Stimulated activated CD4-positive, alpha-beta T cell treated with anti-CD3 and anti-CD28 coated beads, Interleukin-12 subunit alpha, Interleukin-12 subunit beta, amount 100 ng/mL, for 4 hours (primary cell): ENCODE measurements around the gene CTLA4.
A peak's percentile ranks its signal among the peaks of the same experiment; 100 is the strongest.

ENCODE experiments used
- DNase-seq: peaks from one replicate; pipeline ENCODE4 v3.0.0-alpha.2; 2020

The CTLA4 gene

GRCh38 chr2:203867561-203868200 is at the start of gene CTLA4:
Gene CTLA4 (plus strand): TSS chr2:203867771. CDS start chr2:203867943, 172 bp downstream.
- no peak for DNase-seq

GRCh38 chr2:203818656-203819055 is 48.9 kb upstream of the CTLA4 start:
- DNase-seq: no peak

GRCh38 chr2:203819434-203820133 is 48.0 kb upstream of the CTLA4 start:
- DNase-seq: no peak

GRCh38 chr2:203820969-203821368 is 46.6 kb upstream of the CTLA4 start:
- DNase-seq: no peak

- no peak for DNase-seq
Observed at GRCh38 chr2:203822240-203822639, 45.3 kb upstream of the CTLA4 start.

- no peak for DNase-seq
Observed at GRCh38 chr2:203823173-203823572, 44.4 kb upstream of the CTLA4 start.

- DNase-seq: no peak
Observed at GRCh38 chr2:203824057-203824456, 43.5 kb upstream of the CTLA4 start.

GRCh38 chr2:203824603-203825002 is 43.0 kb upstream of the CTLA4 start:
- no peak for DNase-seq

GRCh38 chr2:203826704-203827103 is 40.9 kb upstream of the CTLA4 start:
- no peak for DNase-seq

- DNase-seq: peak; percentile 33
Observed at GRCh38 chr2:203830304-203831055, 37.1 kb upstream of the CTLA4 start.

- no peak for DNase-seq
Observed at GRCh38 chr2:203835420-203835819, 32.2 kb upstream of the CTLA4 start.

GRCh38 chr2:203835892-203836800 is 31.4 kb upstream of the CTLA4 start:
- no peak for DNase-seq

- no peak for DNase-seq
Observed at GRCh38 chr2:203840655-203841205, 26.8 kb upstream of the CTLA4 start.

GRCh38 chr2:203841654-203842053 is 25.9 kb upstream of the CTLA4 start:
- DNase-seq: no peak

- DNase-seq: no peak
Observed at GRCh38 chr2:203842373-203842772, 25.2 kb upstream of the CTLA4 start.

- no peak for DNase-seq
Observed at GRCh38 chr2:203846490-203847105, 21.0 kb upstream of the CTLA4 start.

- no peak for DNase-seq
Observed at GRCh38 chr2:203849010-203849409, 18.6 kb upstream of the CTLA4 start.

GRCh38 chr2:203852760-203853159 is 14.8 kb upstream of the CTLA4 start:
- DNase-seq: no peak

- DNase-seq: no peak
Observed at GRCh38 chr2:203853271-203853670, 14.3 kb upstream of the CTLA4 start.

- DNase-seq: no peak
Observed at GRCh38 chr2:203853722-203854121, 13.8 kb upstream of the CTLA4 start.

- DNase-seq: no peak
Observed at GRCh38 chr2:203855274-203855673, 12.3 kb upstream of the CTLA4 start.

GRCh38 chr2:203857656-203858055 is 9.9 kb upstream of the CTLA4 start:
- DNase-seq: no peak
